Measurements from ENCODE around the gene SLC25A17.
"Not testable (repeated sequence)": the region's sequence is repeated elsewhere in the genome, so short reads cannot be mapped to it uniquely, and the experiment has no call there.

Gene SLC25A17

GRCh38 chr22:40819599-40820140 is 524 bp upstream of the SLC25A17 start:
- no peak for DNase-seq (ENCODE audit: low read depth)

- no peak for DNase-seq (ENCODE audit: low read depth)
Observed at GRCh38 chr22:40818192-40818746, 877 bp downstream of the SLC25A17 start.

- DNase-seq (ENCODE audit: low read depth) = no peak
Observed at GRCh38 chr22:40817737-40818136, 1.4 kb downstream of the SLC25A17 start.

GRCh38 chr22:40813912-40814315 is 5.2 kb downstream of the SLC25A17 start:
- DNase-seq (ENCODE audit: low read depth) = no peak

GRCh38 chr22:40808018-40808841 is 10.9 kb downstream of the SLC25A17 start:
- no peak for DNase-seq (ENCODE audit: low read depth)

DNA sequence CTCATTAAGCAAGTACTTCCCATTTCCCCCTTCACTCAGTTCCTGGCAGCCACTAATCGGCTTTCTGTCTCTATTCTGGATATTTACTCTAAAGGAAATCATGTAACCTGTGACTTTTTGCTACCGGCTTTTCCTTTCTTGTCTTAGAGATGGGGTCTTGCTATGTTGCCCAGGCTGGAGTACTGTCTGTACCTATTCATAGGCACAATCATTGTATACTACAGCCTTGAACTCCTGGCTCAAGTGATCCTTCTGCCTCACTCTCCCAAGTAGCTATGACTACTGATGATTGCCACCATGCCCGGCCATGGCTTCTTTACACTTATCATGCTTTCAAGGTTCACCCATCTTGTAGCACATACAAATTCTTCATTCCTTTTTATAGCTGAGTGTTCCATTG is 12.4 kb downstream of the SLC25A17 start:
- DNase-seq (ENCODE audit: low read depth) = no peak

- DNase-seq (ENCODE audit: low read depth) = no peak
Observed at GRCh38 chr22:40805699-40806203, 13.4 kb downstream of the SLC25A17 start.

- no peak for DNase-seq (ENCODE audit: low read depth)
Observed at GRCh38 chr22:40805239-40805638, 13.9 kb downstream of the SLC25A17 start.

DNA sequence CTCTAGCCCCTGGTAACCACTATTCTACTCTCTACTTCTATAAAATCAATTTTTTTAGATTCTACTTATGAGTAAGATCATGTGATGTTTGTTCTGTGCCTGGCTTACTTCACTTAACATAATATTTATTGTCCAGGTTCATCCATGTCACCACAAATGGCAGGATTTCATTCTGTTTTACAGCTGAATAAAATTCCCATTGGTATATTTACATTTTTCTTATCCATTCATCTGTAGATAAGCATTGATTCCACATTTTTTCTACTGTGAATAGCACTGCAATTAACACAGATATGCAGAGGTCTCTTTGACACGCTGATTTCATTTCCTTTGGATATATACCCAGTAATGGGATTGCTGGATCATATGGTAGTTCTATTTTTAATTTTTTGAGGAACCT is 15.8 kb downstream of the SLC25A17 start:
- DNase-seq (ENCODE audit: low read depth) = no peak

DNA sequence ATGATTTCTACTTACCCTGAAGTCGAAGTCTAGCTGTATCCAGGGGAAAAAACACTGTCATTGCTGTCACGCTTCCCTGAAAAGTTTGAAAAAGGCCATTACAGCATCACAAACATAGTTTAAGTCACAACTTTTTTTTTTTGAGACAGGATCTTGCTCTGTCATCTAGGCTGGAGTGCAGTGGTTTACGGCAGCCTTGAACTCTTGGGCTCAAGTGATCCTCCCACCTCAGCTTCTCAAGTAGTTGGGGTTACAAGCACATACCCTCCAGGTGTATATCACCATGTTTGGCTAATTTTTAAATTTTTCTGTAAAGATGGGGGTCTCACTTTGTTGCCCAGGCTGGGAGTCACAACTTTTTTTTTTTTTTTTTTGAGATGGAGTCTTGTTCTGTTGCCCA is 20.1 kb downstream of the SLC25A17 start:
- no peak for DNase-seq (ENCODE audit: low read depth)

GRCh38 chr22:40797427-40797826 is 21.7 kb downstream of the SLC25A17 start:
- DNase-seq (ENCODE audit: low read depth) = no peak

- DNase-seq (ENCODE audit: low read depth) = no peak
Observed at GRCh38 chr22:40792451-40792850, 26.7 kb downstream of the SLC25A17 start.

DNA sequence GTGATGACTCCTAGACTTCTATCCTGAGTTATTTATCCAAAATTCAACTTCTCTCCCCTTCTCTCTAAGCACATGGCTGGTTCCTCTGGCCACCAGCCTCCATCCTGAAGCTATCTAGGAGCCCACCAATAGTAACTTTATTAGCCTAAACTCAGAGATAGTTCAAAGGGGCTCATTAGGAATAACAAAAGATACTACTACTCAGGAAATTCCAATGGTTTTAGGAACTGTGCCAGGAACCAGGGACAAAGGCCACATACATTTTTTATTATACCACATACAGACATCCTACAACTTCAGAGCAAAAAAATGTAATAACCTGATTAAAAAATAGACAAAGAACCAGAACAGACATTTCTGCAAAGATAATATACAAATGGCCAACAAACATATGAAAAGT is 27.9 kb downstream of the SLC25A17 start:
- no peak for DNase-seq (ENCODE audit: low read depth)

DNA sequence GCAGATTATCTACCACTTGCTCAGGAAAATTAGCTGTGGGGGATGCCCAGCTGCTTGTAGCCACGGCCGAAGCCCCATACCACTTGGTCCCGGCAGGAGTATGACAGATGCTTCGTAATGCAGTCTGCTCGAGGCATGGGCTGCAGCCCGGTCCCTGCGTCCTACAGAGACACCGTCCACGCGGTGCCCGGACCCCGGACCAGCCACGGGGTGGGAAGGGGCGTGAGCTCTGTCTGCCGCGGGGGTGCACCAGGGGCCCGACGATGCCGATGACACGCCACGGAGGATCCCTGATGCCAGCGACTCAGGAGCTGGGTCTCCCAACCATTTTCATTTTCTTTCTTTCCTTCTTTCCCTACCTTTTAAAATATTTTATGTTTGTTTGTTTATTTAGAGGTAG is 30.0 kb downstream of the SLC25A17 start:
- DNase-seq (ENCODE audit: low read depth) = no peak

DNA sequence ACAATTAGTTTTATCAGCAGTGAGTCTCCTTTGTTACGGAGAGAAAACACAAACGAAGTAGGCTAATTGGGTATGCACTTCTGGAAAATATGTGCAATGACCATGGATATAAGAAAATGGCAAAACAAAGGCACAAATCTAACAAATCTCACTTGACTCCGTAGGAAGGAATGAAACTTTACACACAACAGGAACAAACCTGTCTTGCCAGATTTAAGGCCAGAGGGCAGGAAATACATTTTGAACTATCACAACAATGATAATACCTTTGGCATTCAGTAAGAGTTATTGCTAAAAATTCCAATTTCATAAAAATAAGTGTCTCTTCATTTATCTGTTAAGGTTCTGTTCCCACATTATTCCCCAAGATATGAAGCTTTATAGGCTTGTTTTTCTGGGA is 36.6 kb downstream of the SLC25A17 start:
- DNase-seq (ENCODE audit: low read depth) = no peak

GRCh38 chr22:40781749-40782148 is 37.4 kb downstream of the SLC25A17 start:
- not testable (repeated sequence) for DNase-seq (ENCODE audit: low read depth)

GRCh38 chr22:40769761-40770160 is 49.4 kb downstream of the SLC25A17 start:
- DNase-seq (ENCODE audit: low read depth) = no peak

DNA sequence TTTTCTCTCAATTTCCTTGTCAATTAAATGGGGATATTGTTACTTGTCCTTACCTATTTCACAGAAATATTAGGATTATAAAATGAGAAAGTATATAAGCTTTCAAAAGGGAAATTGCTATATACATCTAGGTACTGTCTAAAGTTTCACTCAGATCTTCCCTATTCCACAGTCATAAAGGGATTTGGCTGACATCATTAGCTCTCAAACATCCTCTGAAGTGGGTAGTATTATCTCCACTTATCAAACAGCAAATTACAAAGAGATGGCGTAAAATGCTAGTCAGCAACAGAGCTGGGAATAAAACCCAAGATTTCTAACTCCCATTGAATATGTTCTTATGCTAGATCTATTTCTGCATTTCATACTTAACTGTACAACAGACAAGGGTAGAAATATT is 50.9 kb downstream of the SLC25A17 start:
- DNase-seq (ENCODE audit: low read depth) = no peak

DNA sequence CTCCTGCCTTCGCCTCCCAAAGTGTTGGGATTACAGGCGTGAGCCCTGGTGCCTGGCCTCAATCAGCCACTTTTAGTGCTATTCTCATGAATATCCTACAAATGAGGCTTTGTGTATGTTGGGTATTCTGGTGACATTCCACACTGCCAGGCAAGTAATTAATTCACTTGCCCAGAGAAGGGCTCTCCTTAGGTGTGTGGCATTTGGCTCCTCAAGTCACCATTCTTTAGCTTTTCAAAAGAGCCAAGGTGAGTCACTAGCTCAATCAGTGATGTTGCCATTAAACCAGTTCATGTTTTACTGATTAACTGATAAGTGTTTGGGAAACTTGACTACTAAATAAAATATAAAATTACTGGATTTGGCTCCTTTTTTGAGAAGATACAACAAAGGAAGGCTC is 52.2 kb downstream of the SLC25A17 start:
- no peak for DNase-seq (ENCODE audit: low read depth)

DNA sequence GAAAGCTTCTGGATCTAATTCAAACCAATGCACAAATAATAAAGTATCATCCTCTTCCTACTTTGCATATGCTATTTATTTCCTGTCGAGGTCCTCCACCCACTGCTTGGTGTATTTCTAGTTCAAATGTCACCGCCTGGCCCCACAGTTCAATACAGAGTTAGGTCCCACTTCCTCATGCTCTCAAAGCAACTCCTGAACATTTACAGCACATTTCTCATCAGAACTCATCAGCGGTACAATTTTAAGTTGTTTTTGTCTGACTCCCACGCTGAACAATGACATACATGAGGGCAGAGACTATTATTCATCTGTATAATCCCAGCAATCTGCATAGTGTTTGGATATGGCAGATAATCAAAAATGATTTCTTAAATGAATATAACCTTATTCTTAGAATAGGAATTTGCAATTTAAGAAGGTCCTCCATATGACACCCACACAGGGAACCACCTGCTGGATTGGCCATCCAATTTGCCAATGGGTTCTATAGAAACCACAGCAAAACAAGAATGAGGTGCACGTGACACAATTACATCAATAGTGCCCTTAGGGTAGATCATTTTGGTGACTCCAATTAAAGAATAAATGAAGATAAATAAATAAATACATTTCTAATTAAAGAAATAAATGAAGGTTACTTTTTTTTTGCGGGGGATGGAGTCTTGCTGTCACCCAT is 54.2 kb downstream of the SLC25A17 start:
- DNase-seq (ENCODE audit: low read depth) = no peak

DNA sequence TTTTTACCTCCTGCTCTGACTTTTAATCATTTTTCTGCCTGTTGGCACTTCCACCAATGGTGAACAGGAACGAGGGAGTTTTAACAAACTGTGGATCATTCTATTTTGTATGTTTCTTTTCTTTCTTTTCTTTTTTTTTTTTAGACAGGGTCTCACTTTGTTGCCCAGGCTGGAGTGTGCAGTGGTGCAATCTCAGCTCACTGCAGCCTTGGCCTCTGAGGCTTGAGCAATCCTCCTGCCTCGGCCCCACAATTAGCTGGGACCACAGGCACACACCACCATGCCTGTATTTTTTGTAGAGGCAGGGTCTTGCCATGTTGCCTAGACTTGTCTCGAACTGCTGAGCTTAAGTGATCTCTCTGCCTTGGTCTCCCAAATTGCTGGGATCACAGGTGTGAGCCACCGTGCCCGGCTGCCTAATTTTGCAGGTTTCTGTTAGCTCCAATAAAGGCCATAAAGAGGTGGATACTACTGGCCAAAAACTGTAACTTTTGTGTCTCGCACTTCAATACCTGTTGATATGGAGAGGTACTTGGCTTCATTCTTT is 59.8 kb downstream of the SLC25A17 start:
- DNase-seq (ENCODE audit: low read depth) = no peak

GRCh38 chr22:40758851-40759250 is 60.3 kb downstream of the SLC25A17 start:
- DNase-seq (ENCODE audit: low read depth) = not testable (repeated sequence)

All from stimulated activated CD4-positive, alpha-beta T cell treated with anti-CD3 and anti-CD28 coated beads, Interleukin-2, amount 100 ng/mL, for 4 hours (primary cell).